Measurements from ENCODE around the gene ZNF219.

DNA sequence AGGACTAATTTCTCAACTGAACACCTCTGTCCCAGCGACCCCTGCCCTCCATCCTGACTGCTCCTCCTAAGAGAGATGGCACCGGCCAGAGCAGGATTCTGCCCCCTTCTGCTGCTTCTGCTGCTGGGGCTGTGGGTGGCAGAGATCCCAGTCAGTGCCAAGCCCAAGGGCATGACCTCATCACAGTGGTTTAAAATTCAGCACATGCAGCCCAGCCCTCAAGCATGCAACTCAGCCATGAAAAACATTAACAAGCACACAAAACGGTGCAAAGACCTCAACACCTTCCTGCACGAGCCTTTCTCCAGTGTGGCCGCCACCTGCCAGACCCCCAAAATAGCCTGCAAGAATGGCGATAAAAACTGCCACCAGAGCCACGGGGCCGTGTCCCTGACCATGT lies 55.5 kb downstream of the ZNF219 start:
- TF ChIP-seq FOXC1 (CRISPR knock-in tag; IDR thresholded peaks at IDR 0.05; ENCODE audit: borderline replicate concordance) (no peak), POLR2A (IDR thresholded peaks at IDR 0.05; ENCODE audit: insufficient read depth in 1 of 2, low read depth in 2 of 2, low read length in 2 of 2) (no peak), TOPORS (CRISPR knock-in tag; IDR thresholded peaks at IDR 0.05) (no peak), EZH2 (conservative IDR thresholded peaks at IDR 0.05; ENCODE audit: low read depth, low read length) (no peak), FIP1L1 (IDR thresholded peaks at IDR 0.05; ENCODE audit: borderline replicate concordance, insufficient read depth, low read depth, low read length) (no peak), HMGXB4 (CRISPR knock-in tag; IDR thresholded peaks at IDR 0.05; ENCODE audit: borderline replicate concordance in 1 of 2, low read depth in 1 of 2) (no peak), ZNF335 (CRISPR knock-in tag; IDR thresholded peaks at IDR 0.05) (no peak), ZNF619 (CRISPR knock-in tag; IDR thresholded peaks at IDR 0.05) (no peak), CEBPZ (IDR thresholded peaks at IDR 0.05; ENCODE audit: low read length) (no peak), TCF7 (IDR thresholded peaks at IDR 0.05; ENCODE audit: low read depth) (no peak), KDM6A (CRISPR knock-in tag; IDR thresholded peaks at IDR 0.05; ENCODE audit: low read depth) (no peak), TFE3 (CRISPR knock-in tag; IDR thresholded peaks at IDR 0.05) (no peak)
- TF ChIP-seq, protein P1, sequence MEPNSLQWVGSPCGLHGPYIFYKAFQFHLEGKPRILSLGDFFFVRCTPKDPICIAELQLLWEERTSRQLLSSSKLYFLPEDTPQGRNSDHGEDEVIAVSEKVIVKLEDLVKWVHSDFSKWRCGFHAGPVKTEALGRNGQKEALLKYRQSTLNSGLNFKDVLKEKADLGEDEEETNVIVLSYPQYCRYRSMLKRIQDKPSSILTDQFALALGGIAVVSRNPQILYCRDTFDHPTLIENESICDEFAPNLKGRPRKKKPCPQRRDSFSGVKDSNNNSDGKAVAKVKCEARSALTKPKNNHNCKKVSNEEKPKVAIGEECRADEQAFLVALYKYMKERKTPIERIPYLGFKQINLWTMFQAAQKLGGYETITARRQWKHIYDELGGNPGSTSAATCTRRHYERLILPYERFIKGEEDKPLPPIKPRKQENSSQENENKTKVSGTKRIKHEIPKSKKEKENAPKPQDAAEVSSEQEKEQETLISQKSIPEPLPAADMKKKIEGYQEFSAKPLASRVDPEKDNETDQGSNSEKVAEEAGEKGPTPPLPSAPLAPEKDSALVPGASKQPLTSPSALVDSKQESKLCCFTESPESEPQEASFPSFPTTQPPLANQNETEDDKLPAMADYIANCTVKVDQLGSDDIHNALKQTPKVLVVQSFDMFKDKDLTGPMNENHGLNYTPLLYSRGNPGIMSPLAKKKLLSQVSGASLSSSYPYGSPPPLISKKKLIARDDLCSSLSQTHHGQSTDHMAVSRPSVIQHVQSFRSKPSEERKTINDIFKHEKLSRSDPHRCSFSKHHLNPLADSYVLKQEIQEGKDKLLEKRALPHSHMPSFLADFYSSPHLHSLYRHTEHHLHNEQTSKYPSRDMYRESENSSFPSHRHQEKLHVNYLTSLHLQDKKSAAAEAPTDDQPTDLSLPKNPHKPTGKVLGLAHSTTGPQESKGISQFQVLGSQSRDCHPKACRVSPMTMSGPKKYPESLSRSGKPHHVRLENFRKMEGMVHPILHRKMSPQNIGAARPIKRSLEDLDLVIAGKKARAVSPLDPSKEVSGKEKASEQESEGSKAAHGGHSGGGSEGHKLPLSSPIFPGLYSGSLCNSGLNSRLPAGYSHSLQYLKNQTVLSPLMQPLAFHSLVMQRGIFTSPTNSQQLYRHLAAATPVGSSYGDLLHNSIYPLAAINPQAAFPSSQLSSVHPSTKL (CRISPR knock-in tag; IDR thresholded peaks at IDR 0.05), result no peak
- TF ChIP-seq, protein P2, sequence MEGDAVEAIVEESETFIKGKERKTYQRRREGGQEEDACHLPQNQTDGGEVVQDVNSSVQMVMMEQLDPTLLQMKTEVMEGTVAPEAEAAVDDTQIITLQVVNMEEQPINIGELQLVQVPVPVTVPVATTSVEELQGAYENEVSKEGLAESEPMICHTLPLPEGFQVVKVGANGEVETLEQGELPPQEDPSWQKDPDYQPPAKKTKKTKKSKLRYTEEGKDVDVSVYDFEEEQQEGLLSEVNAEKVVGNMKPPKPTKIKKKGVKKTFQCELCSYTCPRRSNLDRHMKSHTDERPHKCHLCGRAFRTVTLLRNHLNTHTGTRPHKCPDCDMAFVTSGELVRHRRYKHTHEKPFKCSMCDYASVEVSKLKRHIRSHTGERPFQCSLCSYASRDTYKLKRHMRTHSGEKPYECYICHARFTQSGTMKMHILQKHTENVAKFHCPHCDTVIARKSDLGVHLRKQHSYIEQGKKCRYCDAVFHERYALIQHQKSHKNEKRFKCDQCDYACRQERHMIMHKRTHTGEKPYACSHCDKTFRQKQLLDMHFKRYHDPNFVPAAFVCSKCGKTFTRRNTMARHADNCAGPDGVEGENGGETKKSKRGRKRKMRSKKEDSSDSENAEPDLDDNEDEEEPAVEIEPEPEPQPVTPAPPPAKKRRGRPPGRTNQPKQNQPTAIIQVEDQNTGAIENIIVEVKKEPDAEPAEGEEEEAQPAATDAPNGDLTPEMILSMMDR (CRISPR knock-in tag; IDR thresholded peaks at IDR 0.05), result no peak

Data from HepG2 (cell line).